Sigmoid colon (tissue), 4 donors: Measurements from ENCODE around the gene C1orf105.

Experiments
- CTCF ChIP-seq, 4 experiments: fragments of 450-650 bp in 3 of 4; fragments of 200-600 bp in 1 of 4; IDR thresholded peaks; one replicate each; pipeline ENCODE4 v1.5.1; 2016 to 2019; ENCODE audit warnings: antibody characterized with exemption in 4 of 4, mild to moderate bottlenecking in 3 of 4, moderate library complexity in 2 of 4
- POLR2A ChIP-seq, 2 donors: fragments of 450-650 bp; IDR thresholded peaks; one replicate each; pipeline ENCODE4 v1.6.1; 2016; ENCODE audit warnings: antibody characterized with exemption in 2 of 2, mild to moderate bottlenecking in 2 of 2, moderate library complexity in 2 of 2
- POLR2AphosphoS5 ChIP-seq, 4 donors: sonication (generic); formaldehyde crosslinking; IDR thresholded peaks; one replicate each; pipeline ENCODE4 v1.6.1; 2017; ENCODE audit warnings: antibody characterized with exemption in 4 of 4

- TF ChIP-seq CTCF (IDR thresholded peaks at IDR 0.05) (no peak), POLR2A (IDR thresholded peaks at IDR 0.05) (no peak), POLR2AphosphoS5 (IDR thresholded peaks at IDR 0.05) (no peak)
These were observed 10.5 kb upstream of the C1orf105 start for GRCh38 chr1:172410027-172410426.
